ENCODE data around the gene RAET1E.
A peak's percentile ranks its signal among the peaks of the same experiment; 100 is the strongest.
"Not testable (repeated sequence)": the region's sequence is repeated elsewhere in the genome, so short reads cannot be mapped to it uniquely, and the experiment has no call there.

Gene RAET1E

GRCh38 chr6:149938571-149939355 lies 40.9 kb upstream of the RAET1E start:
- no peaks in the 10 kb centered on the region for H3K36me3 ChIP-seq (ENCODE audit: insufficient read depth, low read depth, low read length)
- H3K9me3 ChIP-seq (ENCODE audit: insufficient read depth, low read depth, low read length), result peaks cover 9% of the 10 kb centered on the region; the same call in 1 of the 2 replicates
- H3K4me1 ChIP-seq (ENCODE audit: insufficient read depth, low read length), result no peaks in the 10 kb centered on the region; the same call in 1 of the 2 replicates
- H3K9ac ChIP-seq (ENCODE audit: low read depth, low read length), result no peak overlapping the region
- peaks cover 99% of the 10 kb centered on the region for H3K27me3 ChIP-seq (ENCODE audit: insufficient read depth, low read length)
- H3K4me3 ChIP-seq (ENCODE audit: low read length), result peak overlapping the region; percentile 51; the same call in 1 of the 2 replicates
- H3K27ac ChIP-seq (ENCODE audit: low read length), result no peak overlapping the region

GRCh38 chr6:149938013-149938570 lies 40.2 kb upstream of the RAET1E start:
- H3K27ac ChIP-seq (ENCODE audit: low read length); H3K9me3 ChIP-seq (ENCODE audit: insufficient read depth, low read depth, low read length); H3K4me1 ChIP-seq (ENCODE audit: insufficient read depth, low read length); H3K36me3 ChIP-seq (ENCODE audit: insufficient read depth, low read depth, low read length); H3K9ac ChIP-seq (ENCODE audit: low read depth, low read length): not testable (repeated sequence)
- peak overlapping the region; percentile 51; the same call in 1 of the 2 replicates for H3K4me3 ChIP-seq (ENCODE audit: low read length)
- H3K27me3 ChIP-seq (ENCODE audit: insufficient read depth, low read length), result peaks cover 99% of the 10 kb centered on the region

GRCh38 chr6:149936743-149937142 lies 38.8 kb upstream of the RAET1E start:
- Histone ChIP-seq H3K27me3 (ENCODE audit: insufficient read depth, low read length) (peaks cover 97% of the 10 kb centered on the region), H3K4me1 (ENCODE audit: insufficient read depth, low read length) (no peaks in the 10 kb centered on the region; the same call in 1 of the 2 replicates), H3K4me3 (ENCODE audit: low read length) (no peak overlapping the region)

DNA sequence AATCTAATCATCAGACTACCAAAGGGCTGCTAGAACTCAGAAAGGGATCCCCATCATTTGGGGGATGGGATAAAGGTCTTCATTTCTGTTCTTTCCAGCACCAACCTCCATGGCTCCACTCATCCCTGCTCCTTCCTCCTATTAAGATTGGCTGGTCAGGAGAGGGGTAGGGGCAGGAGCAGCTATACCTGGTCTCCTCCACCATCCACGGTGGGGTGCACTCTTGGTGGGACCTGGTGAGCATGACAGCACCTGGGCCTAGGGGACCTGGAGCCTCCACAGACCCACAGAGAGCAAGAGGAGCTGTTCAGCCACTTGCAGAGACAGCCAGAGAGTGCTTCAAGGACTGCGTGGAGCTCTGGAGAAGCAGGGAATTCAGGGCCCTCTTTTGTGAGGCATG lies 37.8 kb upstream of the RAET1E start:
- Histone ChIP-seq H3K4me3 (ENCODE audit: low read length) (no peak overlapping the region), H3K9ac (ENCODE audit: low read depth, low read length) (no peak overlapping the region), H3K36me3 (ENCODE audit: insufficient read depth, low read depth, low read length) (no peaks in the 10 kb centered on the region), H3K27ac (ENCODE audit: low read length) (no peak overlapping the region), H3K9me3 (ENCODE audit: insufficient read depth, low read depth, low read length) (peaks cover 9% of the 10 kb centered on the region; the same call in 1 of the 2 replicates), H3K27me3 (ENCODE audit: insufficient read depth, low read length) (peaks cover 97% of the 10 kb centered on the region), H3K4me1 (ENCODE audit: insufficient read depth, low read length) (no peaks in the 10 kb centered on the region; the same call in 1 of the 2 replicates)

More at GRCh38 chr6:149936743-149937142, 38.8 kb upstream of the RAET1E start:
- no peak overlapping the region for H3K27ac ChIP-seq (ENCODE audit: low read length)
- no peaks in the 10 kb centered on the region for H3K36me3 ChIP-seq (ENCODE audit: insufficient read depth, low read depth, low read length)
- peaks cover 9% of the 10 kb centered on the region; the same call in 1 of the 2 replicates for H3K9me3 ChIP-seq (ENCODE audit: insufficient read depth, low read depth, low read length)
- no peak overlapping the region for H3K9ac ChIP-seq (ENCODE audit: low read depth, low read length)

DNA sequence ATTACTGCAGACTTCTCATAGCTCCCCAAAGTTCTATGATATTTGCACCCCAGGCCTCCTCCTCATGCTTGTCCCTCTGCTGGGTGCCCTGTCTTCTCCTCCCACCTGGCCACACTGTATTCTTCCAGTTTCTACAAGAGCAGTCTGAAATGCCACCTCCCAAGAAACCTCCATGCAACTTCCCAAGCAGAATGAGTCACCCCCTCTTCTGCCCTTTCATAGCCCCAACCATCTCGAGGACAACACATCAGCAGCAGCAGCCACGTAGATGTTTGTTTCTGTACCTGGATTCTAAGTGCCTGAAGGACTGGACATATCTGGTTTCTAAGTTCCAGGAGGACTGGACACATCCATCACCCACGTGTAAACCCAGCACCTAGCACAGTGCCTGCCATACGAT lies 37.3 kb upstream of the RAET1E start:
- H3K9me3 ChIP-seq (ENCODE audit: insufficient read depth, low read depth, low read length), result peaks cover 9% of the 10 kb centered on the region; the same call in 1 of the 2 replicates
- H3K4me1 ChIP-seq (ENCODE audit: insufficient read depth, low read length), result no peaks in the 10 kb centered on the region; the same call in 1 of the 2 replicates
- H3K27ac ChIP-seq (ENCODE audit: low read length), result no peak overlapping the region
- peaks cover 97% of the 10 kb centered on the region for H3K27me3 ChIP-seq (ENCODE audit: insufficient read depth, low read length)
- no peak overlapping the region for H3K4me3 ChIP-seq (ENCODE audit: low read length)
- H3K36me3 ChIP-seq (ENCODE audit: insufficient read depth, low read depth, low read length), result no peaks in the 10 kb centered on the region
- H3K9ac ChIP-seq (ENCODE audit: low read depth, low read length), result no peak overlapping the region

GRCh38 chr6:149934249-149935156 lies 36.6 kb upstream of the RAET1E start:
- Histone ChIP-seq H3K9ac (ENCODE audit: low read depth, low read length) (no peak overlapping the region), H3K4me1 (ENCODE audit: insufficient read depth, low read length) (no peaks in the 10 kb centered on the region; the same call in 1 of the 2 replicates), H3K27ac (ENCODE audit: low read length) (no peak overlapping the region), H3K9me3 (ENCODE audit: insufficient read depth, low read depth, low read length) (peaks cover 8% of the 10 kb centered on the region; the same call in 1 of the 2 replicates), H3K27me3 (ENCODE audit: insufficient read depth, low read length) (peaks cover 97% of the 10 kb centered on the region), H3K36me3 (ENCODE audit: insufficient read depth, low read depth, low read length) (no peaks in the 10 kb centered on the region), H3K4me3 (ENCODE audit: low read length) (no peak overlapping the region)

DNA sequence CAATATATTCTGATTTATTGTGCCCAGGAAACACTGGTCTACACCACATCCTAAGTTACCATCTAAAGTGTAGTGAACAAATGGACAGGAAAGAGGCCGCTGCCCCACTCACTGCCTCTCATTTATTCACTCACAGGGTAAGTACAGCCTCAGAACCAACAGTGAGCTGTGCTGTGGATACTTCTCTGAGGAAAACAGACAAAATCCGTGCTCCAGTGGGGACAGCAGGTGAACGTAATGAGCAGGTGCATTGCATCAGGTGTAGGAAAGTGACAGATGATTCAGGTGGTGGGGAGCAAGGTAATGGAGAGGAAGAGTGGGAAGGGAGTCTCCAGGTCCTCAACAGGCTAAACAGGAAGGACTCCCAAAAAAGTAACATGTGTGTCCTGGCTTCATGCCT lies 35.5 kb upstream of the RAET1E start:
- peaks cover under 1% of the 10 kb centered on the region; the same call in 1 of the 2 replicates for H3K9me3 ChIP-seq (ENCODE audit: insufficient read depth, low read depth, low read length)
- H3K36me3 ChIP-seq (ENCODE audit: insufficient read depth, low read depth, low read length), result no peaks in the 10 kb centered on the region
- H3K4me3 ChIP-seq (ENCODE audit: low read length), result no peak overlapping the region
- no peaks in the 10 kb centered on the region; the same call in 1 of the 2 replicates for H3K4me1 ChIP-seq (ENCODE audit: insufficient read depth, low read length)
- H3K27ac ChIP-seq (ENCODE audit: low read length), result no peak overlapping the region
- peaks cover 97% of the 10 kb centered on the region for H3K27me3 ChIP-seq (ENCODE audit: insufficient read depth, low read length)
- H3K9ac ChIP-seq (ENCODE audit: low read depth, low read length), result no peak overlapping the region

- no peaks in the 10 kb centered on the region for H3K4me1 ChIP-seq (ENCODE audit: insufficient read depth, low read length)
- no peaks in the 10 kb centered on the region for H3K36me3 ChIP-seq (ENCODE audit: insufficient read depth, low read depth, low read length)
- H3K9ac ChIP-seq (ENCODE audit: low read depth, low read length), result no peak overlapping the region
- H3K27ac ChIP-seq (ENCODE audit: low read length), result no peak overlapping the region
- H3K9me3 ChIP-seq (ENCODE audit: insufficient read depth, low read depth, low read length), result no peaks in the 10 kb centered on the region
- peaks cover 95% of the 10 kb centered on the region for H3K27me3 ChIP-seq (ENCODE audit: insufficient read depth, low read length)
- no peak overlapping the region for H3K4me3 ChIP-seq (ENCODE audit: low read length)
These were observed 35.1 kb upstream of the RAET1E start for GRCh38 chr6:149933036-149933435.

GRCh38 chr6:149931501-149931900 lies 33.6 kb upstream of the RAET1E start:
- H3K9me3 ChIP-seq (ENCODE audit: insufficient read depth, low read depth, low read length), result no peaks in the 10 kb centered on the region
- H3K4me3 ChIP-seq (ENCODE audit: low read length), result no peak overlapping the region
- H3K27me3 ChIP-seq (ENCODE audit: insufficient read depth, low read length), result peaks cover 87% of the 10 kb centered on the region
- H3K27ac ChIP-seq (ENCODE audit: low read length), result no peak overlapping the region
- no peaks in the 10 kb centered on the region for H3K4me1 ChIP-seq (ENCODE audit: insufficient read depth, low read length)
- no peak overlapping the region for H3K9ac ChIP-seq (ENCODE audit: low read depth, low read length)
- no peaks in the 10 kb centered on the region for H3K36me3 ChIP-seq (ENCODE audit: insufficient read depth, low read depth, low read length)

DNA sequence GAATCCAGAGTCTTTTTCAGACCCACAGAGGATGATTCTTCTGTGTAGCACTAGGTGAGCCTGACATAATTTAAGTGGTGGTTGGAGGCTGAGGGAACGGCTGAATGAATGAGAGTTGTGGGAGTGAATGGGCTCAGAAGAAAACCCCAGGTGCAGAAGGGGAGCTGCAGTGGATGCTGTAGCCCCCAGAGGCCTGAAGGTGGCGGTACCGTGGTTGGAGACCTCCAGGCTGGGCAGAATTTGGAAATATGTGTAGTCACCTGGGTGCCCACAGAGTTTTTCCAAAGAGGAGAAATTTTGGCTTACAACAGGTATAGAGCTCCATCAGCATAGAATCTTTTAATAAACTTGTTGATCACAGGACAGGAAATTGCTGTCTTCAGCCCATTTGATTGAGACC lies 31.5 kb upstream of the RAET1E start:
- H3K9me3 ChIP-seq (ENCODE audit: insufficient read depth, low read depth, low read length), result no peaks in the 10 kb centered on the region; the same call in 1 of the 2 replicates
- H3K4me3 ChIP-seq (ENCODE audit: low read length), result no peak overlapping the region
- no peaks in the 10 kb centered on the region for H3K36me3 ChIP-seq (ENCODE audit: insufficient read depth, low read depth, low read length)
- peaks cover 87% of the 10 kb centered on the region for H3K27me3 ChIP-seq (ENCODE audit: insufficient read depth, low read length)
- no peak overlapping the region for H3K27ac ChIP-seq (ENCODE audit: low read length)
- H3K9ac ChIP-seq (ENCODE audit: low read depth, low read length), result no peak overlapping the region
- no peaks in the 10 kb centered on the region for H3K4me1 ChIP-seq (ENCODE audit: insufficient read depth, low read length)

DNA sequence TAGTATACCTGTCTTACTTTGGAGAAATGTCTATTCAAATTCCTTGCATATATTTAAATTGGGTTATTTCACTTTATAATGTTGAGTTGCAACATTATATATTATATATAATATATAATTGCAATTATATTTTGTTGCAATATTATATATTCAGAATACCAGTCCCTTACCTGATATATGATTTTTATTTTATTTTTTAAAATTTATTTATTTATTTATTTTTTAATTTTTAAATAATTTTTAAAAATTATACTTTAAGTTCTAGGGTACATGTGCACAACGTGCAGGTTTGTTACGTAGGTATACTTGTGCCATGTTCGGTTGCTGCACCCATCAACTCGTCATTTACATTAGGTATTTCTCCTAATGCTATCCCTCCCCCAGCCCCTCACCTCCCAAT lies 29.1 kb upstream of the RAET1E start:
- not testable (repeated sequence) for H3K36me3 ChIP-seq (ENCODE audit: insufficient read depth, low read depth, low read length)
- H3K27me3 ChIP-seq (ENCODE audit: insufficient read depth, low read length), result peaks cover 90% of the 10 kb centered on the region

More for the DNA sequence above, 29.1 kb upstream of the RAET1E start:
- H3K9me3 ChIP-seq (ENCODE audit: insufficient read depth, low read depth, low read length); H3K4me1 ChIP-seq (ENCODE audit: insufficient read depth, low read length); H3K9ac ChIP-seq (ENCODE audit: low read depth, low read length); H3K27ac ChIP-seq (ENCODE audit: low read length); H3K4me3 ChIP-seq (ENCODE audit: low read length): not testable (repeated sequence)

Data from iPS-20b (cell line).